IMR-90 (cell line): ENCODE measurements around the gene ANTXR1. TPM values are rescaled to one million over a fixed set of nuclear protein-coding genes. Genes with fewer than 3 reads are reported as not detected.

Experiments used
- ATAC-seq: fragments of 200-7000 bp; cut with Tn5 transposase; 2 replicates; pipeline ENCODE4 v1.9.1; 2020; ENCODE audit warnings: low read depth, mild to moderate bottlenecking, moderate library complexity
- BruUV-seq: library from RNA; stranded (reverse); fragments of 400-500 nt; replicated peaks from 2 replicates; lab custom pipeline; 2021; lab: Mats Ljungman, UMichigan
- CTCF ChIA-PET: fragments of 300-600 bp; formaldehyde crosslinking; extraction: SDS; loops from one replicate; lab custom pipeline; 2021; ENCODE audit warnings: antibody characterized with exemption; lab: Yijun Ruan, JAX
- POLR2A ChIA-PET: fragments of 300-600 bp; sonication (Branson Sonifier 250); formaldehyde crosslinking; loops from one replicate; lab custom pipeline; 2022; ENCODE audit warnings: antibody characterized with exemption; ENCODE audit not compliant: unreplicated experiment; lab: Charles Lee
- DNase-seq: peaks from one replicate; pipeline ENCODE4 v3.0.0; 2013
- H2AFZ ChIP-seq: replicated peaks from 2 replicates; pipeline ENCODE3; 2013; ENCODE audit warnings: low read length, mild to moderate bottlenecking; ENCODE audit not compliant: poor library complexity
- H2AK5ac ChIP-seq: 2 replicates; pipeline ENCODE4 v1.6.1; 2013; ENCODE audit warnings: low read depth, low read length, inconsistent platforms
- H2AK9ac ChIP-seq: replicated peaks from 2 replicates; pipeline ENCODE3; 2013; ENCODE audit warnings: mild to moderate bottlenecking, low read depth, low read length, moderate library complexity; ENCODE audit not compliant: poor library complexity
- H2BK120ac ChIP-seq: 2 replicates; pipeline ENCODE4 v1.6.1; 2013; ENCODE audit warnings: low read depth, low read length, inconsistent platforms
- H2BK15ac ChIP-seq: 3 replicates; pipeline ENCODE4 v1.6.1; 2013; ENCODE audit warnings: low read depth, low read length, inconsistent platforms
- H2BK20ac ChIP-seq: 2 replicates; pipeline ENCODE4 v1.6.1; 2013; ENCODE audit warnings: low read depth, mild to moderate bottlenecking, inconsistent platforms, low read length, moderate library complexity
- H2BK5ac ChIP-seq: 2 replicates; pipeline ENCODE4 v1.6.1; 2013; ENCODE audit warnings: mild to moderate bottlenecking, low read depth, low read length, inconsistent platforms; ENCODE audit not compliant: poor library complexity, severe bottlenecking
- H3K14ac ChIP-seq: replicated peaks from 2 replicates; pipeline ENCODE4 v1.6.1; 2013; ENCODE audit warnings: low read depth, low read length, inconsistent platforms
- H3K18ac ChIP-seq: 2 replicates; pipeline ENCODE4 v1.6.1; 2013; ENCODE audit warnings: low read depth, low read length, control low read depth
- H3K23ac ChIP-seq: 2 replicates; pipeline ENCODE4 v1.6.1; 2013; ENCODE audit warnings: low read depth, low read length, inconsistent platforms
- H3K27ac ChIP-seq: 2 replicates; pipeline ENCODE4 v1.5.1; 2013; ENCODE audit warnings: mild to moderate bottlenecking, control low read depth, low read length; ENCODE audit not compliant: insufficient read depth
- H3K27me3 ChIP-seq: 2 replicates; pipeline ENCODE4 v1.6.1; 2013; ENCODE audit warnings: low read length; ENCODE audit not compliant: control insufficient read depth, insufficient read depth
- H3K36me3 ChIP-seq: 2 replicates; pipeline ENCODE4 v1.6.1; 2013; ENCODE audit warnings: low read length, mixed read lengths; ENCODE audit not compliant: control insufficient read depth, insufficient read depth
- H3K4ac ChIP-seq: 2 replicates; pipeline ENCODE4 v1.6.1; 2013; ENCODE audit warnings: low read depth, low read length, inconsistent platforms
- H3K4me1 ChIP-seq: 2 replicates; pipeline ENCODE4 v1.6.1; 2013; ENCODE audit warnings: low read length, mixed read lengths; ENCODE audit not compliant: control insufficient read depth, insufficient read depth
- H3K4me2 ChIP-seq: 2 replicates; pipeline ENCODE4 v1.6.1; 2013; ENCODE audit warnings: low read depth, mild to moderate bottlenecking, control low read depth, low read length, moderate library complexity
- H3K4me3 ChIP-seq: 2 replicates; pipeline ENCODE4 v1.5.1; 2013; ENCODE audit warnings: low read depth, mild to moderate bottlenecking, control low read depth, low read length, moderate library complexity; ENCODE audit not compliant: insufficient read depth
- H3K56ac ChIP-seq: 2 replicates; pipeline ENCODE4 v1.6.1; 2013; ENCODE audit warnings: low read length, inconsistent platforms; ENCODE audit not compliant: insufficient read depth; ENCODE audit errors: extremely low read depth
- H3K79me1 ChIP-seq, 2 experiments: 2 replicates each; pipeline ENCODE4 v1.6.1; 2013; ENCODE audit warnings: low read length in 2 of 2, inconsistent platforms in 1 of 2, low read depth in 1 of 2
- H3K9ac ChIP-seq: 2 replicates; pipeline ENCODE4 v1.6.1; 2013; ENCODE audit warnings: low read depth, low read length, control low read depth
- H3K9me1 ChIP-seq: 2 replicates; pipeline ENCODE4 v1.6.1; 2013; ENCODE audit warnings: low read length, inconsistent platforms; ENCODE audit not compliant: insufficient read depth
- H3K9me3 ChIP-seq: 2 replicates; pipeline ENCODE4 v1.6.1; 2013; ENCODE audit warnings: low read length; ENCODE audit not compliant: control insufficient read depth, insufficient read depth
- H4K20me1 ChIP-seq: 2 replicates; pipeline ENCODE4 v1.6.1; 2013; ENCODE audit warnings: low read length, inconsistent platforms; ENCODE audit not compliant: insufficient read depth
- H4K5ac ChIP-seq: 2 replicates; pipeline ENCODE4 v1.6.1; 2013; ENCODE audit warnings: mild to moderate bottlenecking, low read depth, low read length, control low read depth
- H4K8ac ChIP-seq, 2 experiments: 2 replicates each; pipeline ENCODE4 v1.6.1; 2013; ENCODE audit warnings: low read depth in 2 of 2, low read length in 2 of 2, control low read depth in 1 of 2, inconsistent platforms in 1 of 2
- H4K91ac ChIP-seq: 2 replicates; pipeline ENCODE4 v1.6.1; 2013; ENCODE audit warnings: low read depth, low read length, inconsistent platforms; ENCODE audit not compliant: insufficient read depth
- BHLHE40 ChIP-seq: fragments of 150-350 bp; IDR thresholded peaks from 2 replicates; pipeline ENCODE4 v1.6.1; 2016; ENCODE audit warnings: mild to moderate bottlenecking, low read depth, low read length
- CEBPB ChIP-seq: IDR thresholded peaks from 2 replicates; pipeline ENCODE4 v1.6.1; 2012; ENCODE audit warnings: low read depth, low read length, improper control_type of control experiment
- CHD1 ChIP-seq: IDR thresholded peaks from 2 replicates; pipeline ENCODE4 v1.6.1; 2012; ENCODE audit warnings: low read depth, low read length, improper control_type of control experiment
- ELK1 ChIP-seq: fragments of 150-350 bp; IDR thresholded peaks from 2 replicates; pipeline ENCODE4 v1.6.1; 2016; ENCODE audit warnings: low read depth, mild to moderate bottlenecking, low read length, moderate library complexity, borderline replicate concordance
- FOS ChIP-seq: fragments of 150-350 bp; IDR thresholded peaks from 2 replicates; pipeline ENCODE4 v1.6.1; 2016; ENCODE audit warnings: low read depth, low read length
- MAFK ChIP-seq: IDR thresholded peaks from 2 replicates; pipeline ENCODE4 v1.6.1; 2012; ENCODE audit warnings: low read depth, low read length, improper control_type of control experiment
- MAZ ChIP-seq: IDR thresholded peaks from 2 replicates; pipeline ENCODE4 v1.6.1; 2012; ENCODE audit warnings: low read depth, mild to moderate bottlenecking, low read length, improper control_type of control experiment, moderate library complexity, borderline replicate concordance
- MXI1 ChIP-seq: IDR thresholded peaks from 2 replicates; pipeline ENCODE4 v1.6.1; 2012; ENCODE audit warnings: low read depth, mild to moderate bottlenecking, low read length, moderate library complexity, borderline replicate concordance
- NFE2L2 ChIP-seq: fragments of 150-350 bp; IDR thresholded peaks from 2 replicates; pipeline ENCODE4 v1.6.1; 2016; ENCODE audit warnings: low read depth, mild to moderate bottlenecking, low read length
- POLR2A ChIP-seq: IDR thresholded peaks from 2 replicates; pipeline ENCODE4 v1.6.1; 2012; ENCODE audit warnings: mild to moderate bottlenecking, low read depth, low read length
- RAD21 ChIP-seq: IDR thresholded peaks from 2 replicates; pipeline ENCODE4 v1.6.1; 2012; ENCODE audit warnings: low read length, improper control_type of control experiment
- RCOR1 ChIP-seq: IDR thresholded peaks from 2 replicates; pipeline ENCODE4 v1.6.1; 2012; ENCODE audit warnings: mild to moderate bottlenecking, low read length, improper control_type of control experiment; ENCODE audit not compliant: insufficient replicate concordance
- RFX5 ChIP-seq: IDR thresholded peaks from 2 replicates; pipeline ENCODE4 v1.8.0; 2012; ENCODE audit warnings: low read depth, mild to moderate bottlenecking, low read length, moderate library complexity
- WGBS, 2 experiments: methylation state at CpG; one replicate each; pipeline versions ENCODE4 v1.1.5 to v1.1.7; 2013; ENCODE audit warnings: missing lambda C conversion rate in 2 of 2; ENCODE audit not compliant: insufficient read length in 1 of 2; ENCODE audit errors: extremely low coverage in 2 of 2; 5-methylcytosine and 5-hydroxymethylcytosine counted together
- dilution Hi-C: fragments of 300-500 bp; cut with HindIII; formaldehyde crosslinking; loops from one replicate; pipeline ENCODE4 v1.14.3; 2018; ENCODE audit warnings: low sequenced_read_pairs; ENCODE audit not compliant: unreplicated experiment
- in situ Hi-C: fragments of 300-500 bp; cut with MboI; formaldehyde crosslinking; loops from 3 replicates; pipeline ENCODE4 v1.14.3; 2019; ENCODE audit warnings: low sequenced_read_pairs, inconsistent platforms, mixed read lengths
- intact Hi-C: fragments of 100-400 bp; cut with micrococcal nuclease; formaldehyde crosslinking; loops from 2 replicates; pipeline ENCODE4 v1.10.0; 2022
- polyA plus RNA-seq, 3 experiments: library from polyadenylated mRNA; depleted of rRNA; stranded (reverse); fragments of >200 nt; gene quantifications; 2 replicates each; pipeline ENCODE4 v1.2.3, GENCODE V29; 2012; ENCODE audit warnings: low replicate concordance in 1 of 3
- total RNA-seq: library from RNA; depleted of rRNA; stranded (reverse); fragments of >200 nt; gene quantifications from 2 replicates; pipeline ENCODE4 v1.2.3, GENCODE V29; 2012
- TF ChIP-seq, protein P1 (sequence below): conservative IDR thresholded peaks from 2 replicates; pipeline ENCODE4 v1.5.1; 2012; ENCODE audit warnings: mild to moderate bottlenecking, low read depth, low read length, improper control_type of control experiment

Gene ANTXR1
- total and polyA plus RNA-seq, 2 of the 4 experiments (the other 2 are of a cell fraction), result 27.2 to 36.9 TPM

GRCh38 chr2:69054431-69054830 lies 41.5 kb downstream of the ANTXR1 start:
- no peaks in the 10 kb centered on the region for H3K27me3 ChIP-seq
- H2AFZ ChIP-seq, result no peak overlapping the region
- no CpG with 5 or more reads among the region's 2 CpGs for WGBS, 2 experiments
- H3K4ac ChIP-seq, result no peak overlapping the region
- no peak overlapping the region for H2AK5ac ChIP-seq
- no peak overlapping the region for H3K4me3 ChIP-seq
- H3K56ac ChIP-seq, result no peak overlapping the region
- dilution Hi-C loops (no loop called here), intact Hi-C loops (no loop called here), in situ Hi-C loops (no loop called here)
- H2BK5ac ChIP-seq, result no peak overlapping the region
- ChIA-PET CTCF (no interaction called here), POLR2A (no interaction called here)
- H4K20me1 ChIP-seq, result peaks cover 18% of the 10 kb centered on the region; the same call in 1 of the 2 replicates
- no peak overlapping the region for H3K9ac ChIP-seq
- peaks cover 4% of the 10 kb centered on the region; the same call in 1 of the 2 replicates for H3K9me1 ChIP-seq
- no peaks in the 10 kb centered on the region for H3K4me1 ChIP-seq
- ATAC-seq, result no peak
- H3K14ac ChIP-seq, result no peak overlapping the region
- TF ChIP-seq CHD1 (no peak), ELK1 (no peak), RAD21 (no peak), CEBPB (no peak), RCOR1 (no peak), MAZ (no peak), NFE2L2 (no peak), BHLHE40 (no peak), MXI1 (no peak), RFX5 (no peak), MAFK (no peak), POLR2A (no peak), FOS (no peak)
- TF ChIP-seq, protein P1, sequence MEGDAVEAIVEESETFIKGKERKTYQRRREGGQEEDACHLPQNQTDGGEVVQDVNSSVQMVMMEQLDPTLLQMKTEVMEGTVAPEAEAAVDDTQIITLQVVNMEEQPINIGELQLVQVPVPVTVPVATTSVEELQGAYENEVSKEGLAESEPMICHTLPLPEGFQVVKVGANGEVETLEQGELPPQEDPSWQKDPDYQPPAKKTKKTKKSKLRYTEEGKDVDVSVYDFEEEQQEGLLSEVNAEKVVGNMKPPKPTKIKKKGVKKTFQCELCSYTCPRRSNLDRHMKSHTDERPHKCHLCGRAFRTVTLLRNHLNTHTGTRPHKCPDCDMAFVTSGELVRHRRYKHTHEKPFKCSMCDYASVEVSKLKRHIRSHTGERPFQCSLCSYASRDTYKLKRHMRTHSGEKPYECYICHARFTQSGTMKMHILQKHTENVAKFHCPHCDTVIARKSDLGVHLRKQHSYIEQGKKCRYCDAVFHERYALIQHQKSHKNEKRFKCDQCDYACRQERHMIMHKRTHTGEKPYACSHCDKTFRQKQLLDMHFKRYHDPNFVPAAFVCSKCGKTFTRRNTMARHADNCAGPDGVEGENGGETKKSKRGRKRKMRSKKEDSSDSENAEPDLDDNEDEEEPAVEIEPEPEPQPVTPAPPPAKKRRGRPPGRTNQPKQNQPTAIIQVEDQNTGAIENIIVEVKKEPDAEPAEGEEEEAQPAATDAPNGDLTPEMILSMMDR, result no peak
- no peak overlapping the region for H3K27ac ChIP-seq
- no peak overlapping the region for H4K8ac ChIP-seq
- no peak overlapping the region for H2BK120ac ChIP-seq
- no peak overlapping the region for H2BK20ac ChIP-seq
- no peak overlapping the region for H3K18ac ChIP-seq
- no peak overlapping the region for H3K4me2 ChIP-seq
- no TSS peak for BruUV-seq
- peaks cover 15% of the 10 kb centered on the region for H3K36me3 ChIP-seq
- H4K5ac ChIP-seq, result no peak overlapping the region
- DNase-seq, result no peak
- peaks cover 47 to 53% of the 10 kb centered on the region in 2 experiments for H3K79me1 ChIP-seq
- H4K91ac ChIP-seq, result no peak overlapping the region
- H2BK15ac ChIP-seq, result no peak overlapping the region
- no peaks in the 10 kb centered on the region for H3K9me3 ChIP-seq
- no peak overlapping the region for H3K23ac ChIP-seq
- no peak overlapping the region for H2AK9ac ChIP-seq
